Vagina (tissue), 2 donors: ENCODE data around the gene DHRS2. TPM values are rescaled to one million over a fixed set of nuclear protein-coding genes. Genes with fewer than 3 reads are reported as not detected.

ENCODE experiments used
- DNase-seq, 2 donors: peaks; one replicate each; pipeline ENCODE4 v3.0.0-alpha.2; 2017; ENCODE audit errors: extremely low spot score in 2 of 2
- H3K27ac ChIP-seq: fragments of 200-600 bp; sonication (generic); one replicate; pipeline ENCODE4 v1.5.1; 2019
- H3K27me3 ChIP-seq: fragments of 200-600 bp; sonication (generic); one replicate; pipeline ENCODE4 v1.5.1; 2019
- H3K36me3 ChIP-seq, 2 donors: fragments of 200-600 bp; sonication (generic); one replicate each; pipeline ENCODE4 v1.5.1; 2017 to 2019
- H3K4me1 ChIP-seq: fragments of 200-600 bp; sonication (generic); one replicate; pipeline ENCODE4 v1.5.1; 2019
- H3K4me3 ChIP-seq, 2 donors: fragments of 200-600 bp; sonication (generic); 1 replicate in 1 of 2; 2 replicates in 1 of 2; pipeline ENCODE4 v1.5.1; 2016 to 2019
- H3K9me3 ChIP-seq: fragments of 200-600 bp; sonication (generic); one replicate; pipeline ENCODE4 v1.5.1; 2019
- CTCF ChIP-seq, 3 experiments: fragments of 450-650 bp in 2 of 3; fragments of 200-600 bp in 1 of 3; sonication (generic) in 1 of 3; IDR thresholded peaks; one replicate each; pipeline ENCODE4 v1.5.1; 2017 to 2019; ENCODE audit warnings: antibody characterized with exemption in 3 of 3, mild to moderate bottlenecking in 2 of 3, moderate library complexity in 2 of 3
- POLR2A ChIP-seq, 2 donors: fragments of 450-650 bp; IDR thresholded peaks; one replicate each; pipeline ENCODE4 v1.6.1; 2017; ENCODE audit warnings: antibody characterized with exemption in 2 of 2, mild to moderate bottlenecking in 2 of 2, moderate library complexity in 2 of 2
- POLR2AphosphoS5 ChIP-seq, 2 donors: sonication (generic); formaldehyde crosslinking; IDR thresholded peaks; one replicate each; pipeline ENCODE4 v1.9.0; 2017; ENCODE audit warnings: antibody characterized with exemption in 2 of 2, mild to moderate bottlenecking in 2 of 2, low read depth in 1 of 2; ENCODE audit not compliant: insufficient read depth in 1 of 2
- intact Hi-C: fragments of 100-400 bp; cut with DNase I; formaldehyde crosslinking; loops from one replicate; pipeline ENCODE4 v1.15.1; 2023
- total RNA-seq: library from RNA; depleted of rRNA; stranded (reverse); fragments of >200 nt; gene quantifications from one replicate; pipeline ENCODE4 v1.2.3, GENCODE V29; 2016

Gene DHRS2
- total RNA-seq, 1 donor from 2014 or later = 0.25 TPM

GRCh38 chr14:23622990-23623389 lies 13.2 kb upstream of the DHRS2 start:
- Histone ChIP-seq H3K27ac (no peak overlapping the region), H3K4me3 (no peak overlapping the region), H3K9me3 (no peaks in the 10 kb centered on the region), H3K36me3 (no peaks in the 10 kb centered on the region), H3K27me3 (no peaks in the 10 kb centered on the region), H3K4me1 (no peaks in the 10 kb centered on the region)
- DNase-seq = peak in 1 of 2 donors; percentile 46
- intact Hi-C loops = no loop called here
- TF ChIP-seq CTCF (IDR thresholded peaks at IDR 0.05) = no peak
- no peak for TF ChIP-seq POLR2A (IDR thresholded peaks at IDR 0.05)
- no peak for TF ChIP-seq POLR2AphosphoS5 (IDR thresholded peaks at IDR 0.05; ENCODE audit: insufficient read depth in 1 of 2, low read depth in 1 of 2)

- Histone ChIP-seq H3K4me1 (no peaks in the 10 kb centered on the region), H3K27ac (no peak overlapping the region), H3K27me3 (no peaks in the 10 kb centered on the region), H3K9me3 (no peaks in the 10 kb centered on the region), H3K36me3 (no peaks in the 10 kb centered on the region), H3K4me3 (no peak overlapping the region)
- no peak for TF ChIP-seq CTCF (IDR thresholded peaks at IDR 0.05)
- no peak for TF ChIP-seq POLR2AphosphoS5 (IDR thresholded peaks at IDR 0.05; ENCODE audit: insufficient read depth in 1 of 2, low read depth in 1 of 2)
- no peak for TF ChIP-seq POLR2A (IDR thresholded peaks at IDR 0.05)
- DNase-seq = peak; percentile 22 to 72
- intact Hi-C loops = no loop called here
Measured at GRCh38 chr14:23623962-23624361, 12.2 kb upstream of the DHRS2 start.

GRCh38 chr14:23624830-23625404 lies 11.2 kb upstream of the DHRS2 start:
- Histone ChIP-seq H3K36me3 (no peaks in the 10 kb centered on the region), H3K27ac (no peak overlapping the region), H3K27me3 (no peaks in the 10 kb centered on the region), H3K9me3 (no peaks in the 10 kb centered on the region), H3K4me3 (no peak overlapping the region), H3K4me1 (no peaks in the 10 kb centered on the region)
- no peak for DNase-seq
- intact Hi-C loops = no loop called here
- TF ChIP-seq POLR2A (IDR thresholded peaks at IDR 0.05) (no peak), POLR2AphosphoS5 (IDR thresholded peaks at IDR 0.05; ENCODE audit: insufficient read depth in 1 of 2, low read depth in 1 of 2) (no peak), CTCF (IDR thresholded peaks at IDR 0.05) (no peak)

- intact Hi-C loops = no loop called here
- Histone ChIP-seq H3K9me3 (no peaks in the 10 kb centered on the region), H3K27me3 (no peaks in the 10 kb centered on the region), H3K4me3 (no peak overlapping the region), H3K36me3 (no peaks in the 10 kb centered on the region), H3K4me1 (peaks cover 8% of the 10 kb centered on the region), H3K27ac (no peak overlapping the region)
- TF ChIP-seq POLR2AphosphoS5 (IDR thresholded peaks at IDR 0.05; ENCODE audit: insufficient read depth in 1 of 2, low read depth in 1 of 2) (no peak), POLR2A (IDR thresholded peaks at IDR 0.05) (no peak), CTCF (IDR thresholded peaks at IDR 0.05) (no peak)
- DNase-seq = peak; percentile 58 to 67
Measured at GRCh38 chr14:23626946-23627345, 9.2 kb upstream of the DHRS2 start.

GRCh38 chr14:23627961-23628360 lies 8.2 kb upstream of the DHRS2 start:
- Histone ChIP-seq H3K36me3 (no peaks in the 10 kb centered on the region), H3K4me3 (no peak overlapping the region), H3K4me1 (peaks cover 14% of the 10 kb centered on the region), H3K27ac (no peak overlapping the region), H3K9me3 (no peaks in the 10 kb centered on the region), H3K27me3 (no peaks in the 10 kb centered on the region)
- no peak for DNase-seq
- no peak for TF ChIP-seq POLR2A (IDR thresholded peaks at IDR 0.05)
- TF ChIP-seq CTCF (IDR thresholded peaks at IDR 0.05) = no peak
- TF ChIP-seq POLR2AphosphoS5 (IDR thresholded peaks at IDR 0.05; ENCODE audit: insufficient read depth in 1 of 2, low read depth in 1 of 2) = no peak
- intact Hi-C loops = no loop called here
